HPDE6-E6E7 (cell line): ENCODE results near the gene EVA1A.

Experiments
- DNase-seq: peaks from one replicate; pipeline ENCODE4 v3.0.0; 2011; ENCODE audit warnings: missing footprints; ENCODE audit errors: extremely low spot score

Gene EVA1A, protein sequence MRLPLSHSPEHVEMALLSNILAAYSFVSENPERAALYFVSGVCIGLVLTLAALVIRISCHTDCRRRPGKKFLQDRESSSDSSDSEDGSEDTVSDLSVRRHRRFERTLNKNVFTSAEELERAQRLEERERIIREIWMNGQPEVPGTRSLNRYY

DNA sequence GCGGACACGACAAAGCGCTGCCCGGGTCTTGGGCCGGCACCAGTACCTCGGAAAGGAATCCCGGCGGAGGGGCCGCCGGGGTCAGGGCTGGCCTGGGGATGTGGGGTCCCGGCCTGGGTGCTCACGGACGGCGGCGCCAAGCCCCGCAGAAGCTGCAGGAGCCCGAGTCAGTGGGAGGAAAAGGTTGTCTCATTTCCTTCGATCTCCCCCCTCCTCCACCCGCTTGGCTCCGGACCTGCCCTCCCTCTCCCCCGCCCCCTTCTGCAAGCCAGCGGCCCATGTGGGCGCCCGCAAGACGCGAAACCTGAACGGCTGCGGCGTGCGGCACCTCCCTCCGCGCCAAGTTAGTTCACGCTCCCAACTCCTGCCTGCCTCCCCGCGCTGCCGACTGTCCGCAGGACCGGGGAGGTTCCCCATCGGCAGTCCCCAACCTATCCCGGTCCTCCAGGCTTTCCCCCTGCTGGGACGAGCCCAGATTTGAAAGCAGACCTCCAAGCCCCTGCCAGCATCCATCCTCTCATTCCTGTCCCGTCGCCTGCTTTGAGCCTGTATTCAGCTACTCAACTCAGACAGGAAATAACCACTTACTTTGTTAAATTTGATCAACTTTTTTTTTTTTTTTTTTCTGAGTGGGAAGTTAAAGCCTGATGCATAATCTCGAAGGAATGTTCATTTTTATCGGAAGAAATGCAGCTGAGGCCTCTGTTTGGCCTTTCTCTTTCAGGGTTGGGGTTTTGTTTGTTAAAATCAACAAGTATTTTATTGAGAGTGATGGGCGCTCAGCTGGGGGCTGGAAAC, at the start of gene EVA1A:
TSS of gene EVA1A (minus strand) at position 172 of the 798 bp plus-strand sequence. CDS start 42,799 bp downstream, outside the sequence.
- DNase-seq = no peak

DNA sequence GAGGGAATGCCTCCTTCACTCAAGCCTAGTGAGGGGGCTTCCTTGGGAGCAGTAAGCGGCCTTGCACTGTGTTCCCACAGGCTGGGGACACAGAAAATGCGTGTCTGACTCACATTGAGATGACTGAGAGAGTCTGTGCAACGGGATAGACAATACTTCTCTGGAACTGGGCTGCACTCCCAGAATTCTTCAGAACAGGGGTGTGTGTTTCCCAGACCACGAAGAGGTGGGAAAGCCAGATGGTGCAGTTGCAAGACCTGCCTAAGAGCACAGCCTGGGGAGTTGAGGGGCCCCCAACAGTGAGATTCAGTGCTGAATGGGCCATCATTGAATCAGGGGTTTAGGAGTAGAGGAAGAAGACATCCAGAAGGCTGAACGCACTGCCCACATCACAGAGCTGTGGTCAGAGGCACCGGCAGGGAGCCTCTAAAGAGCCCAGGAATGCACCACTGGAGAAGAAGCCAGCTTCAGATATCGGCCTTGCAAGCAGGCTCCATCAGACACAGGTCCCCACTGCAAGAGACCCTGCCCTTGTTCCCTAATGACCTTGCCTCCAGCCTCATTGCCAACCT, 49.3 kb upstream of the EVA1A start:
- DNase-seq = no peak

DNA sequence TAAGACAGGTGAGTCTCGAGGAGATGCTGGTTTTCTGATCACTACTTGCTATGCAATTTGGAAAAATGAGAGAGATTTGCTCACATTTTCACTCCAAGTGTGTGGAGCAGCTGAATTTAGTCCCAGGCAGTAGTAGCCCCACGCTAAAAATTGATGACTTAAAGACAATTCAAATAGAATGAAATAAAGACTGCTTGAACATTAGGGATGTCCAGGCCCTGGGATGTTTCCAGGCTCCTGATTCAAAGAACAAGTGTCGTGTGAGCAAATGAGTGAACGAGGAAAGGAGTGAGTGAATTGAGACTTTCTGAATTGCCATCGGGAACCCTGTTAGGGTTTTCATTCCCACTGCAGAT, 48.6 kb upstream of the EVA1A start:
- no peak for DNase-seq

DNA sequence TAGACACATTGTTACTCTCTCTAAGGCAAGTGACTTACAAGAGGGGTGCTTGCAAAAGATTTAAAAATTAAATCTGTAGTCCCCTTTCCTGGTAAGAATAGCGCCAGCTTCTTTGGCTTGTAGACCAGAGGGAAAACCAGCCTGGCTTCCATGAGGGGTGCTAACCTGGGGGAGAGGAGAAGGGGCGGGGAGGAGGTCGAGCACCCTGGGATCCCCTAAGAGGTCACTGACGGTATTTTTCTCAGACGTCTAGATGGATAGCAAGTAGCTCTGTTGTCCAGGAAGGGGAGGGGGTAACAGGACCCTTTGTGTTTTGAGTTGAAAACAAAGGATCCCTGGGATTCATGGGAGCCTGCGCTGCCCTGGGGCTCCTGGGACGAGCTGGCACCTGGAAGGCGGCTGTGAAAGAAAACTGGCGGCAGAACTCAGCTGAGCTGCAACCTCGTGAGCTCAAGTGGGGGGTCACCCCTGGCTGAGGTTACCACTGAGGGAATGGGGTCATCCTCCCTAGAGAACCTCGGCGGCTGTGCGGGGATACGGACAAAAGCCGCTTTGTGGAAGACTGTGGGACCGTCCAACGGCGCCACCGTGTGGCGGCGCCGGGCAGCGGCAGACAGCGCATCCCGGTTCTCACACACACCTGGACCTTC, 48.1 kb upstream of the EVA1A start:
- DNase-seq = peak; percentile 67

DNA sequence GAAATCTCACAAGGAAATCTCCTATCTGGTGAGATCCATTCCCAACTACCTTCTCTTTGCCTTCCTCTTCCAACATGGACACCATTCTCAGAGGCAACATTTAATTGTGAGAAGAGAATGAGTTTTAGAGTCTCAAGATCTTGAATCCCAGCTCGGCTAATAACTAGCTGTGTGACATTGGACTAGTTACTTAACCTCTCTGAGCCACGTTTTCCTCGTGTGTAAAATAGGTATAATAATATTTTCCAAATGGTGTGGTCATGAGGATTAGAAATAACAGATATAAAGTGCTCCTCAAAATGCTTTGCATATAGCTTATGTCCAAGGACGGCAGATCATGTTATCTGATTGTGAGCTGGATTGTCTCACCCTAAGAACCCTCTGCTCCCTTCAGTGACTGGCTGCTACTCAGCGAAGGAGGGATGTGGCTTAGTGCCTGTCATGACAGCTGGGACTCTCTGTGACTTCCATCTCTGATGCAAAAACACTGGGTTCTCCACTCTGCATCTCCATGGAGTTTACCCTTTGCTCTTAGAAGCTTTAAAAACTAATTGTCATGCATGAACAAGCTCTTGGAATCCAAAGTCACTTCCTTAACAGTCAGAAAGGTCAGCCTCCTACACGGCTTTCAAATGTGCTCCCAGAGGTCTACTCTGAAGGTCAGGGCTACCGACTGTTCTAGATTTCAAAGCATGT, 47.4 kb upstream of the EVA1A start:
- no peak for DNase-seq

DNA sequence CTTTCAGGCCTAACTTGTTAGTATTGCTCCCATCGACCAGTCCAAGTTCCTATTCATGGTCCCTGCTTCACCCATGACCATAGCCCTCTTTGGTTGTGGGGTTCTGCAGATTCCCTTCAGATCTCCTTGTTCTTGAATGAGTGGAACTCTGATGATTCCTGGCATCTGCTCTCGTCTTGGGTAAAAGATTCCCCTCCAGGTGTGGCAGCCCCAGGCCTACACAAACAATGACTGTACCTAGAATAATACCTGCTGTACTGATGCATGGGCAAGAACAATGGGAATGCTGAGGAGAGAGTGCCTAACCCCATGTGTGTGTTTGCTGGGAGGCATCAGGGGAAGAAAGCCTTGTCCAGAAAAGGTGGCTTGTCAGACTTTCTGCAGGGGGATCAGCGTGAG, 46.7 kb upstream of the EVA1A start:
- DNase-seq = no peak

DNA sequence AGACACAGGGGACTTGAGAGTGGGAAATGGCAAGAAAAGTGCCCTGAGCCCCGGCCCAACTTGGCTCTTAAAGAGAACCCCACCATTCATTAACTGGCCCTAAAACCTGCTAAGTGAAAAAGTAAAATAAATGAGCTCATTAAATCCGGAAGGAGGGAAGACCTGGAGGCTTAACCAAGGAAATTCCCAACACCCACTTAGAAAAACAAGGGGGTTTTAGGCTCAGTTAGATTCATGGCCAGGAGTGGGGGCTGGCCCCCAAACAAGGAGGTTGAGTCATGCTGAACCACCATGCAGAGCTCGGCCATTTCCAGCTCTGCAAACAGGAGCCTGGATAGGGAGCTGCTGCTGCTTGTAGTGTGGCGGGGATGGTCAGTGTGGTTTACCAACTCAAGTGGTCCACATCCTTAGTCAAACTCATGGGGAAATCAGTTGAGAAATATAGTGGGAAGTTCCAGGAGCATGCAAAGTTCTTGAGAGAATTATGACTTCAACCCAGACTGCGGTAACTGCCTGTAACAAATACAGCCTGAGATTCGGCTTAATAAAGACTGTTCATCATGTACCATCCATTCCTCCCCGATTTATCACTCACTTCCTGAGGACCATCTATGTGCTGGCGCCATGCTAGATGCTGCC, 46.1 kb upstream of the EVA1A start:
- DNase-seq = no peak

DNA sequence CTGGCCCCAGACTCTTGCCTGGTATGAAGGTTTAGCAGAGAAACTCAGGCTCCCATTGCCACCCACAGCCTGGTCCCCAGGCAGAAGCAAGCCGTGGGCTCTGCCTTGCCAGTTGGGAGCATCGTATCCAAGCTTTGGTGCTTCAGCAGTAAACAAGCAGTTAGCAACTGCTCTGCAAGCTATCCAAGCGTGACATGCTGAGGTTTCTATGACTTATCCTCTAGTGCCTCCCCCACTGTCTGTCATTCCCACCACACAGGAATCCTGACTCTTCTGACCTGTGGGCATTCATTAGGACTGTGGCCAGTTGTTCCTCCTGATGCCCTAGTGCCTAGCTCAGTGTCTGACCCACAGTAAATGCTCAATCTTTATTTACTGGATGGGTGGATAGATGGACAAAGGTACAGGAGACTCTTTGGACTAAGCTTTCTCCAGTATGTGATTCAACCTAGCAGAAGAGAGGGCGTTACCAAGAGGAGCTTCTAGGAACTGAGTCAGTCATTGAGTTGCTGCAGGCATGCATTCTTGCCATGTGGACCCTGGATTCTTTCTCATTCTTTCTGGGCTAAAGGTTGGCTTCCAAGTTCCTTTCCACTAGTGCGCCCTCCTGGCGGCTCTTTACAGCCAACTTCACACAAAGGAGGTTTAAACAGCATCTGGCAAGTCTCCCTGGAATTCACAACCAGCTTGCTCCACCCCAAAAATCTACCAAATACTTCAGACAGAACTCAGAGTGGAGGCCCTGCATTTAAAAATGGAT, 45.2 kb upstream of the EVA1A start:
- no peak for DNase-seq

DNA sequence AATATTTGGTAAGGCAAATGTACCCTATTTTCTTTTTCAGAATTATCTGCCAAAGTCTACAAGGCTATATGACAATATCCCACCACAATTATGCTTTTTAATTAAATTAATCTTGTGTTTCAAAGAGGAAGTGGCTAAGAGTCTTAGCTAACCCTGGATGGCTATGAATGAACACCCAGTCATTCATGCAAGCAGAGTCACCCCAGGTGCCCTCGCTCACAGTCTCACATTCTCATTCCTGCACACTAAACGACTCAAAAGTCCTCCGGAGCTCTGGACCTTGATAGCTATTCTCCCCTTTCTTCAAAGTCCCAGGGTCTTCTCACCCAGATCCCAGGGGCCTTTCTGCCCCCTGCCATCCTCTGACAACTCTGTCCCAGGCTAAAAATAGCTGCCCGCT, 43.7 kb upstream of the EVA1A start:
- DNase-seq = no peak

DNA sequence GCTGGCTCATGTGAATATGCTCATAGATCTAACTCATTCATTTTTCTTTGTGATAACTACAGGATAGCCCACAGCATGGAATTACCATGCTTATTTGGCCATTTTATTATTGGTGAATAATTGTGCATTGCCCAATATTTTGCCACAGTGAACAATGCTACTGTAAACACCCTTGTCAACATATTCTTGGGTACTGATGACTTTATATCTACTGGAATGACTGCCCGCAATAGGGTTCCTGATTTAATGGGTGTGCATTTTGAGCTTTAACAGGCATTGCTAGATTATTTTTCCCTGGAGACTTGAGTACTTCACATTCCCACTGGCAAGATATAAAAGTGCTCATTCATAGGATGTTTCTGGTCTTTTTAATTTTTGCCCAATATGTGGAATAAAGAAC, 42.7 kb upstream of the EVA1A start:
- DNase-seq = no peak

DNA sequence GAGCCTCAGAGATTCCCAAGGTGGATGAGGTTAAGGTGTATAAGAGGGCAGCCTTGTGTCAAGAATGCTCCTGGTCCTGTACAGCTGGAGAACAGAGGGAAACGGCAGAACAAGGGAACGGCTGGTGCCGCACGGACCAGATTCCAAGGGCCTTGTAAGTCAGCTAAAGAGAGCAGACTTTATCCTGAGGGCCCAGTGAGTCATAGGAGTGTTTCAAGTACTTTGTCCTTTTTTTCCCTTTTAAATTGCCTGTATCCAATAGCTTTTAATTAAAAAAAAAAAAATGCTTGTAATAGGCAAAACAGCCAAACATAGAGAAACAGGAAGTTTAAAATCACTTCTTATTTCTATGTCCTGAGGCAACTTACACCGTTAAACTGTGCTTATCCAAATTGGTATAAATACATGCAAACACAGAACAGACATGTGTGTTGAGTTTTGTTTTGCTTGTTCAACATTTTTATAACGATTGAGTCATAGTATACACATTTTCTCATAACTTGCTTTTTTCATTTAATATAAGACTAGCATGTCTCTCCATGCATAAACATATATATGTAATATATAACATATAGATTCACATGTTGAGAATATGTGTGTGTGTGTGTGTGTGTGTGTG, 42.1 kb upstream of the EVA1A start:
- peak; percentile 77 for DNase-seq

DNA sequence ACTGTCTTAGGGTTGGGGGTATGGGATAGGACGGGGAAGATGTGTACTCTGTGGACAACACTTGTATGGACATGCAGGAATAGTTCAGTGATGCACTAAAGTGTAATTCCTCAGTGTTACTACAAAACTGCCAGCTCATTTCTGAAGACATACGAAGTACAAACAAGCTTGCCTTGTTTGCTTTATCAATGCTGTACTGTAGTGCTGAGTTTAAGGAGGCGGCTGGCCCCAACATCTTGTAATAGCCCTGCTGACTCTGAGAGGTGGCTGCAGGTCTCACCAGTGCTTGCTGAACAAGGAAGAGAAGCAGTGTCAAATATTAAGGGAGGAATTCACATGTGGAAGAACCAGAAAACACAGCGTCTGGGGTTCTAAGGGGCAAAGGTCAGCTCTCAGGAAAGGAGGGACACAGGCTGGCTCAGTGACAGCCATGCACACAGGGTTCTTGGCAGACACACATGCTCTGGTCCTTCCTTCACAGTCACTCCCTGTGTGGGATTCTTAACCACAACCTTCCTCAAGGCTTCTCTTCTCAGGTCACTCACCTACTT, 39.8 kb upstream of the EVA1A start:
- peak; percentile 59 for DNase-seq

DNA sequence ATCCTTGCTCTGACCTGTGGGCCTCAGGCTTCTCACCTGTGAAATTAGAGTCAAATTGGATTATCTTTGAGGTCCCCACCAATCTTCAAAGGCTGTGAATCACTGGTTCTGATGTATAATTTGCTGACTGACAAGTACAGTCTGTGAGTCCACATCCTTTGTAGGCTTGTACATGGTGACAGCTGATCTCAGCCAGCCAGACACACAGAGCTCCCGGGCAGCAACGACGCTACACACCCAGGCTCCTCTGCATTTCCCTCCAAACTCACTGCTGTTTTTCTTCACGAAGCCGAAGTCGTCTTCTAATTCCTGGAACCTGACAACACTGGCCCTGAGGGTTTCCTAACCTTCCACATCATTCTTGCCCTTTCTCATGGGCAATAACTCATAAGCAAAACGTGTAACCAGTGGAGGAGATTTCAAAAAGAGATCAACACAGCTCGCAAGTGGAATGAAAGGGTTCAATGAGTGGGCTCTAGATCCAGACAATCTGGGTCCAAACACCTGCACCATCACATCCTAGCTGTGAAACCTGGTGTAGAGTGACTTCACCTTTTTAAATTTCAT, 37.9 kb upstream of the EVA1A start:
- no peak for DNase-seq

DNA sequence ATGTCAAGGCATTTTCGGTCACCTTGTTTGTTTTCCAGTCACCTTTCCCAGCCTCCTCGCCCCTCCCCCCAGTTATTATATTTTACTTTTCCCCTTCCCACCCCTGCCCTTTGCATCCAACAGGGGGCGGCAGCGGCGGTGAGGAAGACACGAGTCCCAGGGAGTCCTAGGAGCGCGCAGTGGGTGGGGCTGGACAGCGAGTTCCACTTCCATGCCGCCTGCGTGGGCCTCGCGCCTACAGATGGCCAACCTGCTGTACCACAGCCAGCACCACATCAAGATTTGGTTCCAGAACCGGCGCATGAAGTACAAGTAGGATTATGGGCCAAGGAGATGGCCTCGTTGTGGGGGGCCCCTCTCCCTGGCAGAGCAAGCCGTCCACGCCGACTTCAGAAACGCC, 37.2 kb upstream of the EVA1A start:
- no peak for DNase-seq

DNA sequence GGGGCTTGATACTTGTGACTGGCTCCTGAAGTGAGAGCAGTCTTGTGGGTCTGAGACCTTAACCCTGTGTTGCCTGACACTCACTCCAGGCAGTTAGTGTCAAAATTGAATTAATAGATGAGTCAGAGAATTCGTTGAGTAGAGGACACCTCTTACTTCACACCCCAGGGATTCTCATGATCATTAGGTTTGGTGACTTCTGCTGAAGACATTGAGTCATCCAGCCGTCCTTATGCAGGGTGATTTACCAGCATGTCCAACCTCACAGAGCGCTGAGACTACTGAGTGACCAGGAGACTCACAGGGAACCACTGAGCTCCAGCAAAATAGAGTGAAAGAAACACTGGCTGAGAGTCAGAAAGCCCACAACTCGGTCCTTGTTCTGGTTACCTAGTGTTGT, 36.0 kb upstream of the EVA1A start:
- no peak for DNase-seq

DNA sequence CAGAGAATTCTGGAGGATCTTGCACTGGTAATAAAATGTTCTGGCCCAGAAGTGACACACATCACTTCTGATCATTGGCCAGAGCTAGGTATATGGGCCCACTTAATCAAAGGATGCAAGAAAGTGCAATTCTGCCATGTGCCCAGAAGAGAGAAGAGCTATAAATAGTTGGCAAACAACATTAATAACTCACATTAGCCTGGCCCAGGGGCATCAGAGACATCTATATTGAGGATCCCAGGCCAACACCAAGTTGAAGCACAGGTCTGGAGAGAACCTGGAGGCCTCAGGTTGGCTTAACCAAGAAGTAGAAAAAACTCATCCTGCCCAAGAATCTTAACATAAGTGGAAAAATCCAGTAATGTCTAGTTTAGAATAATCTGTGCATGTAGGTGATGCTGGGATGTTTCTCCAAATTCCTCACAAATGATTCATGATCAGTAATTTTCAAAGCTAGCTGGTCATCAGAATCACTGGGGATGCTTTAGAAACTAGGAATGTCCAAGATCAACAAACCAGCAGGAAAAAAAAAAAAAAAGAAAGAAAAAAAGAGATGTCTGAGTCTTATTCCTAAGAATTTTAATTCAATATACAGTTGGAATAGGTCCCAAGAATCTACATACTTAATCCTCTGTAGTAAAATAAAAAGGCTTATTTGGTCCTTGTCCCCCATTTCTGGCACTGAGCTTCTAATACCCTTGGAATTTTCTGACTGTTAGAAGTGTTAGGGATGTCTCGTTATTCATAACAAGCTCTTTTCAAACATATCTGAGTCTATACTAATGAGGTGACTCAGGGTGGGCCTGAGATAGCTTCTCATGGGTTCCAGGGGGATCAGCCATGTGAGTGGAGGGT, 35.0 kb upstream of the EVA1A start:
- no peak for DNase-seq

DNA sequence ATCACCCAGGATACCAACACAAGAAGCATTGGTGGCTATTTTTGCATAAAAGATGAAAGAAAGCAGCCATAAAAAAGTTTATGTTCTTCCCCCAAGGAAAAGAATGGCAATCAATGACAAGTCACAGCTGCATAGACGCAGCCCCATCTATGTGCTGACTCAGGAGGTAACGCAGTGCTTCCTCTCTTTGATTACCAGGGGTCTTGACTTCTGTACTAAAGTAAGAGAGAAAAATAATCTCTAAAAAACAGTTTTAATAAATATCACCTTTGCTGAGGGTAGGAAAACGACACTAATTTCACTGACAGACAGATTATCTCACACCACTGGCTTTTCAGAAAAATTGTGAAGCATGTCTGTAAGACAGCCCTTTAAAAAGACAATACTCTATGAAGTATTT, 33.9 kb upstream of the EVA1A start:
- DNase-seq = no peak

DNA sequence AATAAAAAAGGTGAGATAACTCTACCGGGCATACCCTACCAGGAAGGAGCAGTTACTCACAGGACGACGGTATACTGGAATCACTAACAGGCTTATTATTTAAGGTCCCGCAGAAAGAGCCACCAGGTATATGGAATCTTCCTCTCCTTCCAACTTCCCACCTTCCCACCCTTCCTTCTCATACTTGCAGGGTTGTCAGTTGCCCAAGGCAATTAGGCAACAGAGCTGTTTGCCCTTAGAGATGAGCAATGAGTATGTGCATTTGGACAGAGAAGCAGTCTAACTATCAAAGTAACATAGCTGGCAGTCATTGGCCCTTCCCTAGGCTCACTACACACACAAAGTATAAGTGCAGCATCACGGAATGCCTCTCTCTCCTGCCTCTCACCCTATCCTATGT, 32.1 kb upstream of the EVA1A start:
- no peak for DNase-seq

DNA sequence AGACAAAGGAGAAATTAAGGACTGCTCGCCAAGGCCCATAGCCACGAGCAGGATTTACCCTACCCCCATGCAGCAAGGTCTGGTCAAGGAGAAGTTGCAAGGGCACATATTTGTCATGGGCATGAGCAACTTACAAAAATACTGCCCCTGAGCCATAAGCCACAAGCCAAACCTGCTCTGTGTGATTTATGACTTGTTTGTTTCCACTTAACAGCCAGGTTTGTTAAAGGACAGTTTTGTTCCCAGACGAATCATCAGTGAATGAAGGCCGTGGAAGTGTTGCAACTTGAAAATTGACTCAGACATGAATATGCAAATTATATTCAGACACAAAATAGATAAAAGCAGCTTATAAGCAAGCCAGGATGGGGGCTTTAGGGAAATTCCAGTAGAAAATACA, 31.3 kb upstream of the EVA1A start:
- peak; percentile 60 for DNase-seq
